ENCODE results near the gene ANKRD53.

ANKRD53 gene

DNA sequence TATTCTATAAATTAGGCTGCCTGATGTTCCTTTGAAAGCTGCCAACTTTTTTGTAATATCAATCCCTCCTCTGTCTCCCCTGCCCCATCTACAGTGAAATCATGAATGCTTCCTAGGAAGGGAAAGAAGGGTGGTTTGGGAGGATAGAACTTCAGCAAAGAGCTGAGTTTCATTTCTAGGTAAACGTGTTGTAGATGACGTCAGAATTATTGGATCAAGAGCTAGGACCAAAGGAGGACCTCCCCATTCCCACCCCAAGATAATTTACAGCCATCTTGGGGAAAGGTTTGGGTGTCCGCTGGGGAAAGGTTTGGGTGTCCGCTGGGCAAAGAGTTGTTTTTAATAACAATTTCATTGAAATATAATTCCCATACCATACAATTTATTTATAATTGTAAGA, 11.2 kb upstream of the ANKRD53 start:
- no peak for DNase-seq

DNA sequence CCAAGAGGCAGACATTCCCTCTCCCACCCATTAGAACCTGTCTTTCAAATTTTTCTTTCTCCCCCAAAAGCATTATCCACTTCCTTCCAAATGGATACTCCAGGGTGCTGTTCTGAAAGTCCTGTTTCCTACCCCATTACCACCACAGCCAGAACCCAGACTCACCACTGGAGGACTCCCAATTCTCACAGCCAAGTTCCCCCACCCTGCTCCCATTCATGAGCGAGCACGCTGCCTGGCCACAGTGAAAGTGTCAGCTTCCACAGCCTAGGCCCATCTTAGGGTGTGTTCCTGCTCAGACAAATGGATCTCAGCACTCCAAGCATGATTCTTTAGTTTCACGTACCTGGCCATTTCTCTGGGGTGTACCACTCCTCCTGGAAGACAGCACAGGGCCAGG, 3.8 kb upstream of the ANKRD53 start:
- no peak for DNase-seq

- no peak for DNase-seq
Observed at GRCh38 chr2:70975237-70975636, 3.2 kb upstream of the ANKRD53 start.

GRCh38 chr2:70977605-70978205, 725 bp upstream of the ANKRD53 start:
- peak; percentile 64 to 77 for DNase-seq

DNA sequence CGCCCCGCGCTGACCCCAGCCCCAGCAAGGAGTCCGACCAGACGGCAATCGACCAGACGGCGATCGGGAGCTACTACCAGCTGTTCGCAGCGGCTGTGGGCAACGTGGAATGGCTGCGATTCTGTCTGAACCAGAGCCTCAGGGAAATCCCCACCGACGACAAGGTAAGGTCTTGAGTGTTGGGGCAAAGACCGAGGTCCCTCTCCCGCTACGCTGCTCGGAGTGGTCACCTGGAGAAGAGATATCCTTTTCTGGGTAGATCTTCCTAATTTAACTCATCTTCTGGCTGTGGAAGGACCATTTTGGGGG, 704 bp downstream of the ANKRD53 start:
- DNase-seq: no peak

DNA sequence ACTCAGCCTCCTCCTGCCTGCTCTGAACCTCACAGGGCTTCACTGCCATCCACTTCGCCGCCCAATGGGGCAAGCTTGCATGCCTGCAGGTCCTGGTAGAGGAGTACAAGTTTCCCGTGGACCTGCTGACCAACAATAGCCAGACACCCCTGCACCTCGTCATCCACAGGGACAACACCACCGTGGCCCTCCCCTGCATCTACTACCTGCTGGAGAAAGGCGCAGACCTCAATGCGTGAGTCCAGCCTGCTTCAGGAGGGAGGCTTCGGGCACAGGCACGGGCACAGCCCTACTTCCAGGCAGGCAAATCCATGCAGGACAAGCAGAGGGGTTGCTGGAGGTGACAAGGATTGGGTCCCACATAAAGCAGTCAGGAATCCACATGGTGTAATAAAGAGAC, 1.2 kb downstream of the ANKRD53 start:
- DNase-seq: no peak

DNA sequence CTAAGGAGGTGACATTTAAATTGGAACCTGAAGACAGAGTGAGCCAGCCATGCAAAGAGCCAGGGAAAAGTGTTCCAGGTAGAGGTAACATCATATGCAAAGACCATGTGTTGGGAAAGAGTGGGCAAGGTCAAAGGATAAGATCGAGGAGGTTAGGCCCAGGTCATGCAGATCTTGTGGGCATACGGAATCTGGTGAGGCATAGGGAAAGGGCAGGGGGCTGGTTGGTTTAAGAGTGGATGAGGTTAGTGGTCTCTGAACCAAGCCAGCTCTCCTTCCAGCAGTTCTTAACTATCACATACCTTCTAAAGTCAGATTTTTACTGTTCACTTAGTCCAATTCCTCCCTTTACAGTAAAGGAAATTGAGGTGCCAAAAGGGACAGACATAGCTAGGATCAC, 3.0 kb downstream of the ANKRD53 start:
- no peak for DNase-seq

- DNase-seq: no peak
Observed at GRCh38 chr2:70981866-70982810, 3.7 kb downstream of the ANKRD53 start.

GRCh38 chr2:70982971-70983370, 4.5 kb downstream of the ANKRD53 start:
- no peak for DNase-seq

DNA sequence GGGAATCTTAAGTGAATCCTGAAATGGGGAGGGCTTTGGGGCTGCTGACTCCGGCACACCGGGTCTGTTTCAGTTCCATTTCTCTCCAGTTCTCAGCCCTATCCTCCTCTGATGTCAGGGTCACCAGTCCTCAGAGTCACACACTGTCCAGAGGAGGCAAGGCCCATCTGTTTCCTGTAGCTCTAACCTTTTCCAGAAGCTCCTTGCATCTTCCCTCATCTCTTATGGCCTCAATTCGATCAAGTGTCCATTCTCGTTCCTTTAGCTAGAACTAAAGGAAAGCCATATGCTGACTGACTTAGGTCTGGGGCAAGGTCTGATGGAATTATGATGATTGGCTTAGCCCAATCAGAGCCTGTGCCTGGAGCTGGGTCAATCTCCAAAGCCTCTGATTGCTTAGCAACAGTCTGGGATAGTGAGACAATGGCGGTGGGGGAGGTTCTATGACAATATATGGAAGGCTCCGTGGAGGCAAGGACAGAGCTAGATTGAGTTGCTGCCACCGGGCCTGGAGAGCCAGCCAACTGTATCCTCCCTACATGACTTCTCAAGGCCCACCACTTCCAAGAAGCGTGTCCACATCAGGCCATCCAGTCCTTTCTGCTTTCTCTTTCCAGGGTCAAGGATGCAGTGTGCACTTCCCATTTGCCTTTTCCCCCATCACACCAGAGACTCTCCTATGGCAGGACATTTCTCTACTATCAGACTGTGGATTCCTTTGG, 5.2 kb downstream of the ANKRD53 start:
- DNase-seq: no peak

DNA sequence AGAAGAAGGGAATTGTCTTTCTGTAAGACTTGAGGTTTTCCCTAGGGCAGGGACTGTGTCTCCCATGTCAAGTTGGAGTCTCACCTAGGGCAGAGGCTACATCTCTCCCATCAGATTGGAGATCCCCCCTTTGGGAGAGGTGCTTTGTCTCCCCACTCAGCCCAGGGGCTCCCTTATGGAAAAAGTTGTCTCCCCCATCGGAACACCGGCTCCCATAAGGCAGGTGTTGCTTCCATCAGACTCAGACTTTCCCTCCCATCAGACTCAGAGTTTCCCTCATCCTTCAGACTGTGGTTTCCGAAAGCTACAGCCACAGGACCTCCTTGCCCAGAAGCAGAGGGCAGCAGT, 5.8 kb downstream of the ANKRD53 start:
- DNase-seq: no peak

- peak; percentile 36 to 76 for DNase-seq
Observed at GRCh38 chr2:70984576-70985282, 6.3 kb downstream of the ANKRD53 start.

- no peak for DNase-seq
Observed at GRCh38 chr2:70985283-70985688, 6.9 kb downstream of the ANKRD53 start.

GRCh38 chr2:70985956-70986355, 7.5 kb downstream of the ANKRD53 start:
- no peak for DNase-seq

- DNase-seq: no peak
Observed at GRCh38 chr2:70986499-70987189, 8.2 kb downstream of the ANKRD53 start.

DNA sequence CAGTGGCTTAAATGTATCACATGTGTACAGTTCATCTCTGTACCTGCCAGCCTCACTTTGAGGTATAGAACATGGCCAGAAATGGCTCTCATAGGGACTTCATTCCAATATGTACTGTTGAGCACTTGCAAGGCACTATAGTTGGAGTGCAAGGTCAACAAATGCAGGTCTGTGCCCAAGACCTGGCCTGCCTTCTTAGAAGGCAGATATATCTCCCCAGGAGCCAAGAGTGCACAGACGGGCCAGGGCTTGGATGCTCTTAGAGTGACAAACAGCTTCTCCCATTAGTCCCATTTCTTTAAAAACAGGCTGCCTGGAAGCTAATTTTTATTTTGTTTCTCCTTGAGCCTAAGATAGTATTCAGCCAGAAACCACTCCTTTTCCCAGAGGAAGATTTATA, 9.0 kb downstream of the ANKRD53 start:
- no peak for DNase-seq

GRCh38 chr2:70988151-70988550, 9.7 kb downstream of the ANKRD53 start:
- DNase-seq: no peak

DNA sequence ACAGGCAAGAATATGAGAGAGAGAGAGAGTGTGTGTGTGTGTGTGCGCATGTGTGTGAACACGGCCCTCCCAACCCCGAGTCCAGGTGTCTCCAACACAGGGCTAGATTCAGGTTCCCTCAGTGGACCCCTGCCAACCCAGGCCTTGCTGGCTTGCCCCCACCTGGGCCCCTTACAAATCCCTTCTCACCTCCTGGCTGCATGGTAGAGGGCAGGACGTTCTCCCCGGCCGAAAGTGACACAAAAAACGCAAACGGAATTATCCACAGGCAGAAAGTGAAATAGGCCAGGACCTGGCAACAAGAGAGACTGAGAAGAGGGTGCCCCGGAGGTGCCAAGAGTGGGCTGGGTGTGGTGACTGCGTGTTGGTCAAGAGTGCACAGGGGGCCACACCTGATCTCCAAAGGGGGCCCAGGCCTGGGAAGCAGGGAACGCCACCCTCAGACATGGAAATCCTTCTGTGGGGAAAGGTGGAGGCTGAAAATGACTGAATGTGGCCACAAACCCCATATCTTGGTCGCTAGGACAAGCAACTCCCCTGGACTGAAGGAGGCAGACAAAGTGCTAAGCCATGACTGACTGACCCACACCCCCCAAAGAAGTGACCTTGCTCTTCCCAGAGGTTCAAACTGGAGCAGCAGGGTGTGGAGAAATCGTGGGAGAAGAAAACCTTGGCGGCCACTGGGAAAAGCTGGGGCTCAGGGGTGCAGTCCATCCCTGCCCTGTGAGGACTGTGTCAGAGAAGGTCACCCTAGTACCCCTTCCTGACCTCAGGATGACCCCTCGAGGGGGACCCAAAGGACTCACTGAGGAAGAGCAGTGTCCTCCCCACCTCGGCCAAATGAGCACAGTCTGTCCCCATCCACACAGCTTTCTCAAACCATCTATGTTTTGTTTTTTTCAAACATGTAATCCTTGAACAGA, 10.6 kb downstream of the ANKRD53 start:
- no peak for DNase-seq

DNA sequence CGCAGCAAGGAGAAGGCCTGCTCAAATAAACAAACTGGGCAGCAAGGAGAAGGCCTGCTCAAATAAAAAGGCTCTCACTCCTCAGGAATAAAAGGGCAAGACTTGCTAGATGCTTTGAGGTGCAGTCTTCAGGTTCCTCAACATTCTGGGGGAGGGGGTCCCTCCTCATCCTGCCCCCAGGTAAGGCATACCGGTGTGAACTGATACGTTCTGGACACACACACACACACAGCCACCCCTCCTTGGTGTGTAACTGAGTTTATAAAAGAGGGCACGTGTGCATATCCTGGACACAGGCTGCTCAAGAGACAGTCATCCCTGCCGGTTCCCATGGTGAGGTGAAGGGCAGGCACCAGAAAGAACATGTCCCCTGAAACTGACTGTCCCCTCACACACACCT, 11.8 kb downstream of the ANKRD53 start:
- no peak for DNase-seq

GRCh38 chr2:70991142-70991541, 12.7 kb downstream of the ANKRD53 start:
- no peak for DNase-seq

GRCh38 chr2:70991742-70992141, 13.3 kb downstream of the ANKRD53 start:
- DNase-seq: no peak

Data from inflammatory macrophage treated with lipopolysaccharide for 1 hour (primary cell).